ENCODE data around the gene TSSK6. TPM values are rescaled to one million over a fixed set of nuclear protein-coding genes. Genes with fewer than 3 reads are reported as not detected.

The TSSK6 gene
- total and polyA plus RNA-seq, 8 donors = 0.93 to 31.7 (median 2.0) TPM; not detected in 1

DNA sequence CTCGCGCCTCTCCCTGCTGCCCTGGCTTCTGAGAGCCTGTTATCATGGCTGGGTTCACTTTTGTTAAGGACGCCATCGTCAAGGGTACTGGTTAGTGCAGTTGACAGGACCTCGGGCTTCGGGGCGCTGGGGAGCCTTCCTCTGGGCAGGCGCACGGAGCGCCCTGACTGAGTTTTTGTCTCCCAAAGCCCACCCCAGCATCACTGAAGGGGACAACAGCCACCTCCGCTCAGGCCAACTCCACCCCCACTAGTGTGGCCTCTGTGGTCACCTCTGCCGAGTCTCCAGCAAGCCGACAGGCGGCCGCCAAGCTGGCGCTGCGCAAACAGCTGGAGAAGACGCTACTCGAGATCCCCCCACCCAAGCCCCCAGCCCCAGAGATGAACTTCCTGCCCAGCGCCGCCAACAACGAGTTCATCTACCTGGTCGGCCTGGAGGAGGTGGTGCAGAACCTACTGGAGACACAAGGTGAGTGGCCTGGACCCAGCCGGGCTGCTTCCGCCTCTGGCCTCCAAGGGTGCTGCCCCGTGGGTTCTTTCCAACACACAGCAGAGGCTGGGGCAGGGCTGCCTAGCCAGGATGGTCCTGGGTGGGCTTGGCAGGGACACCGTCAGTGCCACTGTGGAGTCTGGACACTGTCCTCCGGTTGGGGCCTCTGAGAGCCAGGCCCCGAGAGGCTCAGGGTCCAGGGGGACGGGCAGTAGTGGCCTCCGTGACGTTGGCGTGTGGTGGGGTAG lies 16.9 kb downstream of the TSSK6 start:
- H3K36me3 ChIP-seq = peaks cover 80 to 100% (median 99%) of the 10 kb centered on the region in 4 donors
- no peaks in the 10 kb centered on the region for H3K4me1 ChIP-seq
- H3K9me3 ChIP-seq = no peaks in the 10 kb centered on the region
- DNase-seq = no peak
- H3K27me3 ChIP-seq = no peaks in the 10 kb centered on the region
- 93 to 95% (median 93%) methylated on average over 19 to 33 of the region's 33 CpGs for WGBS, 5 donors
- intact Hi-C loops (cut with DNase I; ENCODE audit: low total_unique reads) = no loop called here
- TF ChIP-seq, protein P1, sequence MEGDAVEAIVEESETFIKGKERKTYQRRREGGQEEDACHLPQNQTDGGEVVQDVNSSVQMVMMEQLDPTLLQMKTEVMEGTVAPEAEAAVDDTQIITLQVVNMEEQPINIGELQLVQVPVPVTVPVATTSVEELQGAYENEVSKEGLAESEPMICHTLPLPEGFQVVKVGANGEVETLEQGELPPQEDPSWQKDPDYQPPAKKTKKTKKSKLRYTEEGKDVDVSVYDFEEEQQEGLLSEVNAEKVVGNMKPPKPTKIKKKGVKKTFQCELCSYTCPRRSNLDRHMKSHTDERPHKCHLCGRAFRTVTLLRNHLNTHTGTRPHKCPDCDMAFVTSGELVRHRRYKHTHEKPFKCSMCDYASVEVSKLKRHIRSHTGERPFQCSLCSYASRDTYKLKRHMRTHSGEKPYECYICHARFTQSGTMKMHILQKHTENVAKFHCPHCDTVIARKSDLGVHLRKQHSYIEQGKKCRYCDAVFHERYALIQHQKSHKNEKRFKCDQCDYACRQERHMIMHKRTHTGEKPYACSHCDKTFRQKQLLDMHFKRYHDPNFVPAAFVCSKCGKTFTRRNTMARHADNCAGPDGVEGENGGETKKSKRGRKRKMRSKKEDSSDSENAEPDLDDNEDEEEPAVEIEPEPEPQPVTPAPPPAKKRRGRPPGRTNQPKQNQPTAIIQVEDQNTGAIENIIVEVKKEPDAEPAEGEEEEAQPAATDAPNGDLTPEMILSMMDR (IDR thresholded peaks at IDR 0.05) = no peak
- TF ChIP-seq EP300 (IDR thresholded peaks at IDR 0.05) (no peak), POLR2AphosphoS5 (IDR thresholded peaks at IDR 0.05) (no peak), POLR2A (IDR thresholded peaks at IDR 0.05) (no peak)
- H3K27ac ChIP-seq = no peak overlapping the region
- no peak overlapping the region for H3K4me3 ChIP-seq

DNA sequence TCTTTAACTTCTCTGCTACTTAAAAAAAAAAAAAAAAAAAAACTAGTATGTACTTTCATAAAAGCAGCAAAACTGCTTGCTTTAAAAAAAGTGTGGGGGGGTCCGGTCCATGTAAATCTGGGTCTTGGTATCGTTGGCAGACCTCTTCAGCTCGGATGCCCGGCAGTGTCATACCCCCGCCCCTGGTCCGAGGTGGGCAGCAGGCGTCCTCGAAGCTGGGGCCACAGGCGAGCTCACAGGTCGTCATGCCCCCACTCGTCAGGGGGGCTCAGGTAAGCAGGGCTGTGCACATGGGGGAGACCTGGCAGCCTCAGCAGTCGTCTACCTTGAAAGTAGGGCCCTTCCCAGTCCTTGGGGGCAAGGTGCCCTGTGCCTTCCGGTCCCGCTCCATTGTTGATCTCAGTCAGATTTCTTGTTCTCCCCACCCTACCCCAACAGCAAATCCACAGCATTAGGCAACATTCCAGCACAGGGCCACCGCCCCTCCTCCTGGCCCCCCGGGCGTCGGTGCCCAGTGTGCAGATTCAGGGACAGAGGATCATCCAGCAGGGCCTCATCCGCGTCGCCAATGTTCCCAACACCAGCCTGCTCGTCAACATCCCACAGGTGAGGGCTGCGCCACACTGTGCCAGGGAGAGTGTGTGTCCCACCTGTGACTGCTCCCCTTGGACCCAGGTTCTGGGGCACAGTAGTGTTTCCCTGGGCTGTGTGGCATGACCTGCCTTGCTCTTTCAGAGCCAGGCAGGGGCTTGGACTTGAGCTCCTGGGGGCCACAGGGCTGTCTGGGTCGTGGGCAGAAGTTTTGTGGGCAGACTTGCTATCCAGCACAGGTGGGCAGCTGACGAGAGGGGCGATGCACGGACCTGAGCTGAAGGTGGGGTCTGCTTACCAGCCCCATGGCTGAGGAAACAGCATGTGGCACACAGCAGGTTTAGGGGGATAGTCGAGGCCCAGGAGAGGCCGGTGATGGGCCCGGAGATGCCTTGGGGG lies 19.4 kb downstream of the TSSK6 start:
- Histone ChIP-seq H3K9me3 (no peaks in the 10 kb centered on the region), H3K27me3 (no peaks in the 10 kb centered on the region), H3K4me3 (no peak overlapping the region), H3K27ac (no peak overlapping the region), H3K4me1 (no peaks in the 10 kb centered on the region), H3K36me3 (peaks cover 60 to 100% (median 96%) of the 10 kb centered on the region in 4 donors)
- no peak for DNase-seq
- 91 to 96% (median 93%) methylated on average over 26 to 30 of the region's 30 CpGs for WGBS, 5 donors
- TF ChIP-seq, protein P1 (IDR thresholded peaks at IDR 0.05) = no peak
- TF ChIP-seq EP300 (IDR thresholded peaks at IDR 0.05) (no peak), POLR2AphosphoS5 (IDR thresholded peaks at IDR 0.05) (no peak), POLR2A (IDR thresholded peaks at IDR 0.05) (no peak)
- intact Hi-C loops (cut with DNase I; ENCODE audit: low total_unique reads) = no loop called here

GRCh38 chr19:19493841-19494546 lies 21.4 kb downstream of the TSSK6 start:
- TF ChIP-seq POLR2A (IDR thresholded peaks at IDR 0.05) (no peak), POLR2AphosphoS5 (IDR thresholded peaks at IDR 0.05) (no peak)

GRCh38 chr19:19492026-19492610 lies 23.2 kb downstream of the TSSK6 start:
- DNase-seq = no peak
- Histone ChIP-seq H3K4me1 (peaks cover 32 to 37% (median 36%) of the 10 kb centered on the region in 4 donors), H3K27me3 (no peaks in the 10 kb centered on the region), H3K9me3 (no peaks in the 10 kb centered on the region), H3K4me3 (no peak overlapping the region), H3K36me3 (peaks cover 29 to 64% (median 58%) of the 10 kb centered on the region in 4 donors), H3K27ac (no peak overlapping the region)
- 86 to 94% (median 88%) methylated on average over 13 to 21 of the region's 21 CpGs for WGBS, 5 donors
- no peak for TF ChIP-seq POLR2A (IDR thresholded peaks at IDR 0.05)
- no peak for TF ChIP-seq EP300 (IDR thresholded peaks at IDR 0.05)
- TF ChIP-seq, protein P1 (IDR thresholded peaks at IDR 0.05) = no peak
- no peak for TF ChIP-seq POLR2AphosphoS5 (IDR thresholded peaks at IDR 0.05)
- intact Hi-C loops (cut with DNase I; ENCODE audit: low total_unique reads) = no loop called here

More at GRCh38 chr19:19493841-19494546, 21.4 kb downstream of the TSSK6 start:
- Histone ChIP-seq H3K4me1 (peaks cover 13 to 19% (median 18%) of the 10 kb centered on the region in 4 donors), H3K9me3 (no peaks in the 10 kb centered on the region), H3K36me3 (peaks cover 42 to 82% (median 77%) of the 10 kb centered on the region in 4 donors), H3K27me3 (no peaks in the 10 kb centered on the region), H3K27ac (no peak overlapping the region), H3K4me3 (no peak overlapping the region)
- no peak for DNase-seq
- 82 to 89% (median 87%) methylated on average over 12 to 15 of the region's 15 CpGs for WGBS, 5 donors
- intact Hi-C loops (cut with DNase I; ENCODE audit: low total_unique reads) = no loop called here
